HepG2 (cell line): Measurements from ENCODE around the gene CTDSP1. TPM values are rescaled to one million over a fixed set of nuclear protein-coding genes. Genes with fewer than 3 reads are reported as not detected.

ENCODE experiments used
- DPF2 ChIP-seq: sonication (generic); formaldehyde crosslinking; IDR thresholded peaks from 2 replicates; pipeline ENCODE4 v1.4.0; 2020; ENCODE audit warnings: mild to moderate bottlenecking, low read depth, missing genetic modification reagents, borderline replicate concordance
- HNF4A ChIP-seq: sonication (generic); formaldehyde crosslinking; IDR thresholded peaks from 2 replicates; pipeline ENCODE4 v1.4.0; 2020; ENCODE audit warnings: missing genetic modification reagents
- MAF1 ChIP-seq: sonication (generic); formaldehyde crosslinking; IDR thresholded peaks from 2 replicates; pipeline ENCODE4 v1.5.0; 2020; ENCODE audit warnings: missing genetic modification reagents, borderline replicate concordance
- MATR3 ChIP-seq: sonication (generic); formaldehyde crosslinking; IDR thresholded peaks from 2 replicates; pipeline ENCODE4 v1.4.0; 2020; ENCODE audit warnings: missing genetic modification reagents
- PAX8 ChIP-seq: sonication (generic); formaldehyde crosslinking; IDR thresholded peaks from 2 replicates; pipeline ENCODE4 v1.8.0; 2022; ENCODE audit warnings: mild to moderate bottlenecking, missing genetic modification reagents, borderline replicate concordance
- POGZ ChIP-seq: sonication (generic); formaldehyde crosslinking; IDR thresholded peaks from 2 replicates; pipeline ENCODE4 v1.4.0; 2020; ENCODE audit warnings: mild to moderate bottlenecking, missing genetic modification reagents
- SAP130 ChIP-seq: IDR thresholded peaks from 2 replicates; pipeline ENCODE4 v1.6.1; 2016; ENCODE audit warnings: low read depth
- SIX4 ChIP-seq: sonication (generic); formaldehyde crosslinking; IDR thresholded peaks from 2 replicates; pipeline ENCODE4 v1.4.0; 2020; ENCODE audit warnings: missing genetic modification reagents
- STAG1 ChIP-seq: sonication (generic); formaldehyde crosslinking; IDR thresholded peaks from 2 replicates; pipeline ENCODE4 v1.4.0; 2020; ENCODE audit warnings: missing genetic modification reagents
- YY1 ChIP-seq: IDR thresholded peaks from 2 replicates; pipeline ENCODE4 v1.6.1; 2011; ENCODE audit warnings: low read length, low read depth, moderate library complexity, mild to moderate bottlenecking; ENCODE audit not compliant: insufficient read depth, insufficient replicate concordance
- ZNF12 ChIP-seq: sonication (generic); formaldehyde crosslinking; IDR thresholded peaks from 2 replicates; pipeline ENCODE4 v1.5.0; 2020; ENCODE audit warnings: missing genetic modification reagents
- ZNF557 ChIP-seq: sonication (generic); formaldehyde crosslinking; IDR thresholded peaks from 2 replicates; pipeline ENCODE4 v1.4.0; 2020; ENCODE audit warnings: missing genetic modification reagents
- ZNF674 ChIP-seq: sonication (generic); formaldehyde crosslinking; IDR thresholded peaks from 2 replicates; pipeline ENCODE4 v1.5.0; 2020; ENCODE audit warnings: low read depth, mild to moderate bottlenecking, missing genetic modification reagents
- polyA plus RNA-seq, 8 experiments: library from polyadenylated mRNA; depleted of rRNA in 3 of 8; stranded (reverse) in 7 of 8; unstranded in 1 of 8; fragments of >200 nt; fragmentation: Illumina TruSeq in 4 of 8; extraction: Trizol in 4 of 8; gene quantifications; 2 replicates each; pipeline versions ENCODE4 v1.2.1 to v1.2.3, GENCODE V29; 2011 to 2016; ENCODE audit warnings: low read depth in 4 of 8, missing spikeins in 1 of 8, mixed read lengths in 1 of 8; ENCODE audit not compliant: insufficient read depth in 1 of 8
- total RNA-seq, 5 experiments: library from RNA; depleted of rRNA; stranded (reverse); fragments of >200 nt; fragmentation: Illumina TruSeq; extraction: Trizol; gene quantifications; 2 replicates each; pipeline ENCODE4 v1.2.3, GENCODE V29; 2016; ENCODE audit warnings: low read depth in 1 of 5
- TF ChIP-seq, protein P1 (sequence below): sonication (generic); formaldehyde crosslinking; IDR thresholded peaks from 2 replicates; pipeline ENCODE4 v1.4.0; 2020; ENCODE audit warnings: missing genetic modification reagents, borderline replicate concordance
- TF ChIP-seq, protein P2 (sequence below), 2 experiments: sonication (generic) in 1 of 2; formaldehyde crosslinking in 1 of 2; IDR thresholded peaks; 2 replicates each; pipeline versions ENCODE4 v1.4.0 to v1.6.1; 2018 to 2020; ENCODE audit warnings: missing genetic modification reagents in 2 of 2, borderline replicate concordance in 1 of 2, low read depth in 1 of 2, mild to moderate bottlenecking in 1 of 2, missing biosample characterization in 1 of 2
- TF ChIP-seq, protein P3 (sequence below): sonication (generic); formaldehyde crosslinking; IDR thresholded peaks from 2 replicates; pipeline ENCODE4 v1.4.0; 2020; ENCODE audit warnings: missing genetic modification reagents
- TF ChIP-seq, protein P4 (sequence below): sonication (generic); formaldehyde crosslinking; IDR thresholded peaks from 2 replicates; pipeline ENCODE4 v1.5.1; 2020; ENCODE audit warnings: missing genetic modification reagents, mild to moderate bottlenecking, borderline replicate concordance
- TF ChIP-seq, protein P5 (sequence below): sonication (generic); formaldehyde crosslinking; IDR thresholded peaks from 2 replicates; pipeline ENCODE4 v1.4.0; 2020; ENCODE audit warnings: missing genetic modification reagents

Gene CTDSP1
- total and polyA plus RNA-seq, 2 of the 13 experiments (the other 11 are each of a cell fraction or from before 2014, with no cell fraction given), result 91.0 to 268 TPM

DNA sequence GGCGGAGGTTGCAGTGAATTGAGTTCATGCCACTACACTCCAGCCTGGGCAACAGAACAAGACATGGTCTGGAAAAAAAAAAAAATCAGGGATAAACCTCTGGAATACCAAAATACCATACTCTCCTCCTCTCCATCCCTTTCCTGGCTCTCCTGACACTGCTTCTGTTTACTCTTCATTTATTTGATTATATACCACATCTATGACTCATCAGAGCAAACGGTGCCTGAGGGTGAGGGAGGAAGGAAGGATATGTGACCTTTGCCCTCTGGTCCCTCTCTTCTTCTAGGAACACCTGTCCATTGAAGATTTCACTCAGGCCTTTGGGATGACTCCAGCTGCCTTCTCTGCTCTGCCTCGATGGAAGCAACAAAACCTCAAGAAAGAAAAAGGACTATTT, 49.3 kb downstream of the CTDSP1 start (continued):
- TF ChIP-seq, protein P1, sequence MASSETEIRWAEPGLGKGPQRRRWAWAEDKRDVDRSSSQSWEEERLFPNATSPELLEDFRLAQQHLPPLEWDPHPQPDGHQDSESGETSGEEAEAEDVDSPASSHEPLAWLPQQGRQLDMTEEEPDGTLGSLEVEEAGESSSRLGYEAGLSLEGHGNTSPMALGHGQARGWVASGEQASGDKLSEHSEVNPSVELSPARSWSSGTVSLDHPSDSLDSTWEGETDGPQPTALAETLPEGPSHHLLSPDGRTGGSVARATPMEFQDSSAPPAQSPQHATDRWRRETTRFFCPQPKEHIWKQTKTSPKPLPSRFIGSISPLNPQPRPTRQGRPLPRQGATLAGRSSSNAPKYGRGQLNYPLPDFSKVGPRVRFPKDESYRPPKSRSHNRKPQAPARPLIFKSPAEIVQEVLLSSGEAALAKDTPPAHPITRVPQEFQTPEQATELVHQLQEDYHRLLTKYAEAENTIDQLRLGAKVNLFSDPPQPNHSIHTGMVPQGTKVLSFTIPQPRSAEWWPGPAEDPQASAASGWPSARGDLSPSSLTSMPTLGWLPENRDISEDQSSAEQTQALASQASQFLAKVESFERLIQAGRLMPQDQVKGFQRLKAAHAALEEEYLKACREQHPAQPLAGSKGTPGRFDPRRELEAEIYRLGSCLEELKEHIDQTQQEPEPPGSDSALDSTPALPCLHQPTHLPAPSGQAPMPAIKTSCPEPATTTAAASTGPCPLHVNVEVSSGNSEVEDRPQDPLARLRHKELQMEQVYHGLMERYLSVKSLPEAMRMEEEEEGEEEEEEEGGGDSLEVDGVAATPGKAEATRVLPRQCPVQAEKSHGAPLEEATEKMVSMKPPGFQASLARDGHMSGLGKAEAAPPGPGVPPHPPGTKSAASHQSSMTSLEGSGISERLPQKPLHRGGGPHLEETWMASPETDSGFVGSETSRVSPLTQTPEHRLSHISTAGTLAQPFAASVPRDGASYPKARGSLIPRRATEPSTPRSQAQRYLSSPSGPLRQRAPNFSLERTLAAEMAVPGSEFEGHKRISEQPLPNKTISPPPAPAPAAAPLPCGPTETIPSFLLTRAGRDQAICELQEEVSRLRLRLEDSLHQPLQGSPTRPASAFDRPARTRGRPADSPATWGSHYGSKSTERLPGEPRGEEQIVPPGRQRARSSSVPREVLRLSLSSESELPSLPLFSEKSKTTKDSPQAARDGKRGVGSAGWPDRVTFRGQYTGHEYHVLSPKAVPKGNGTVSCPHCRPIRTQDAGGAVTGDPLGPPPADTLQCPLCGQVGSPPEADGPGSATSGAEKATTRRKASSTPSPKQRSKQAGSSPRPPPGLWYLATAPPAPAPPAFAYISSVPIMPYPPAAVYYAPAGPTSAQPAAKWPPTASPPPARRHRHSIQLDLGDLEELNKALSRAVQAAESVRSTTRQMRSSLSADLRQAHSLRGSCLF, result no peak
- TF ChIP-seq MATR3, result no peak
- TF ChIP-seq, protein P2, sequence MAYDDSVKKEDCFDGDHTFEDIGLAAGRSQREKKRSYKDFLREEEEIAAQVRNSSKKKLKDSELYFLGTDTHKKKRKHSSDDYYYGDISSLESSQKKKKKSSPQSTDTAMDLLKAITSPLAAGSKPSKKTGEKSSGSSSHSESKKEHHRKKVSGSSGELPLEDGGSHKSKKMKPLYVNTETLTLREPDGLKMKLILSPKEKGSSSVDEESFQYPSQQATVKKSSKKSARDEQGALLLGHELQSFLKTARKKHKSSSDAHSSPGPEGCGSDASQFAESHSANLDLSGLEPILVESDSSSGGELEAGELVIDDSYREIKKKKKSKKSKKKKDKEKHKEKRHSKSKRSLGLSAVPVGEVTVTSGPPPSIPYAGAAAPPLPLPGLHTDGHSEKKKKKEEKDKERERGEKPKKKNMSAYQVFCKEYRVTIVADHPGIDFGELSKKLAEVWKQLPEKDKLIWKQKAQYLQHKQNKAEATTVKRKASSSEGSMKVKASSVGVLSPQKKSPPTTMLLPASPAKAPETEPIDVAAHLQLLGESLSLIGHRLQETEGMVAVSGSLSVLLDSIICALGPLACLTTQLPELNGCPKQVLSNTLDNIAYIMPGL (CRISPR knock-in tag; IDR thresholded peaks at IDR 0.05; ENCODE audit: borderline replicate concordance in 1 of 2, low read depth in 1 of 2), result no peak
- peak; percentile 74 for TF ChIP-seq DPF2 (CRISPR knock-in tag)
- no peak for TF ChIP-seq YY1
- TF ChIP-seq ZNF557 (CRISPR knock-in tag), result no peak
- TF ChIP-seq, protein P3, sequence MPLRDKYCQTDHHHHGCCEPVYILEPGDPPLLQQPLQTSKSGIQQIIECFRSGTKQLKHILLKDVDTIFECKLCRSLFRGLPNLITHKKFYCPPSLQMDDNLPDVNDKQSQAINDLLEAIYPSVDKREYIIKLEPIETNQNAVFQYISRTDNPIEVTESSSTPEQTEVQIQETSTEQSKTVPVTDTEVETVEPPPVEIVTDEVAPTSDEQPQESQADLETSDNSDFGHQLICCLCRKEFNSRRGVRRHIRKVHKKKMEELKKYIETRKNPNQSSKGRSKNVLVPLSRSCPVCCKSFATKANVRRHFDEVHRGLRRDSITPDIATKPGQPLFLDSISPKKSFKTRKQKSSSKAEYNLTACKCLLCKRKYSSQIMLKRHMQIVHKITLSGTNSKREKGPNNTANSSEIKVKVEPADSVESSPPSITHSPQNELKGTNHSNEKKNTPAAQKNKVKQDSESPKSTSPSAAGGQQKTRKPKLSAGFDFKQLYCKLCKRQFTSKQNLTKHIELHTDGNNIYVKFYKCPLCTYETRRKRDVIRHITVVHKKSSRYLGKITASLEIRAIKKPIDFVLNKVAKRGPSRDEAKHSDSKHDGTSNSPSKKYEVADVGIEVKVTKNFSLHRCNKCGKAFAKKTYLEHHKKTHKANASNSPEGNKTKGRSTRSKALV (CRISPR knock-in tag), result no peak
- TF ChIP-seq SIX4 (CRISPR knock-in tag), result no peak
- peak; percentile 79 for TF ChIP-seq SAP130
- peak; percentile 65 for TF ChIP-seq HNF4A
- no peak; the same call in 1 of the 2 replicates for TF ChIP-seq STAG1 (CRISPR knock-in tag)
- TF ChIP-seq MAF1 (CRISPR knock-in tag), result no peak
- no peak for TF ChIP-seq POGZ (CRISPR knock-in tag)
- TF ChIP-seq, protein P4, sequence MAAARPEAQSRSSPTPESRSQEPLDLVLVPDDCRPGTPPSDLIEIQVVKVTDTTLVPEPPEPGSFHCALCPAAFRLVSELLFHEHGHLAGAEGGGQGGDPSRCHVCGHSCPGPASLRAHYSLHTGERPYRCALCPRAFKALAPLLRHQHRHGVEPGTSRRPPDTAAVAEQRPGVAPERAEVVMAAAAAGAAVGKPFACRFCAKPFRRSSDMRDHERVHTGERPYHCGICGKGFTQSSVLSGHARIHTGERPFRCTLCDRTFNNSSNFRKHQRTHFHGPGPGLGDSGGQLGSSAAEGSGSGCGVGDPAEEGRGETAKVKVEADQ, result no peak
- no peak for TF ChIP-seq PAX8 (CRISPR knock-in tag)
- no peak for TF ChIP-seq ZNF12 (CRISPR knock-in tag)
- TF ChIP-seq ZNF674 (CRISPR knock-in tag), result no peak
- TF ChIP-seq, protein P5, sequence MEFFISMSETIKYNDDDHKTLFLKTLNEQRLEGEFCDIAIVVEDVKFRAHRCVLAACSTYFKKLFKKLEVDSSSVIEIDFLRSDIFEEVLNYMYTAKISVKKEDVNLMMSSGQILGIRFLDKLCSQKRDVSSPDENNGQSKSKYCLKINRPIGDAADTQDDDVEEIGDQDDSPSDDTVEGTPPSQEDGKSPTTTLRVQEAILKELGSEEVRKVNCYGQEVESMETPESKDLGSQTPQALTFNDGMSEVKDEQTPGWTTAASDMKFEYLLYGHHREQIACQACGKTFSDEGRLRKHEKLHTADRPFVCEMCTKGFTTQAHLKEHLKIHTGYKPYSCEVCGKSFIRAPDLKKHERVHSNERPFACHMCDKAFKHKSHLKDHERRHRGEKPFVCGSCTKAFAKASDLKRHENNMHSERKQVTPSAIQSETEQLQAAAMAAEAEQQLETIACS (CRISPR knock-in tag), result no peak
